GM19397 (cell line): ENCODE results near the gene SMURF1.

Experiments used
- ATAC-seq: cut with Tn5 transposase; IDR thresholded peaks from one replicate; pipeline ENCODE4 v1.9.1; 2021; ENCODE audit warnings: mild to moderate bottlenecking, moderate library complexity; ENCODE audit not compliant: unreplicated experiment

SMURF1 gene

GRCh38 chr7:99010281-99010680 lies 133.6 kb downstream of the SMURF1 start:
- ATAC-seq = no peak

DNA sequence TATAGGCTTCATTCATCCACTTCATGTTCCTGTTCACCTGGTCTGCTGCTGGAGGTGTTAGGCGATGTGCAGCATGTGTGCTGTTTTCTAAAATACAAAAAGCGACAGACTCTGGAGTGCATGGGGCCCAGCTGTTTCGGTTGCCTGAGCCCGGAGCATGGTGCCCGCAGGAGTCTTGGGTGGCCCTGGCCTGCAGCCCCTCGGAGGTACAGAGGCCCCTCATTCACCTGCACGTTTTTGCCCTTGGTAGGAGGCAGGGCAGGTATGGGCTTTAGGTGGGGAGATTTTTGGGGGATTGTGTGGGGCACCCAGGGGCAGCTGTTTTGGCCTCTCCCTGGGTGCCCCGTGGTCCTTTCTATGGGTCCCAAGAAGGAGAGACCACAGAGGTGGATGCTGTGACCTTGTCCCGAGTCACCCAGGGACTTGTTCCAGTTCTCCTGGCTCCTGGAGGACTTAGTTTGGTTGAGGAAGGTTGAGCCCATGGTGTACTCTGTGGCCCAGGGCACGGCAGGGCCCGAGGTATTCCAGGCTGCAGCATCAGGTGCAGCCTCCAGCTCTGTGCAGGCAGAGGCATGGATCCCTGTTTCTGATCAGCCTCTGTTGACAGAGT lies 134.9 kb downstream of the SMURF1 start:
- no peak for ATAC-seq

GRCh38 chr7:99008181-99008631 lies 135.7 kb downstream of the SMURF1 start:
- no peak for ATAC-seq

DNA sequence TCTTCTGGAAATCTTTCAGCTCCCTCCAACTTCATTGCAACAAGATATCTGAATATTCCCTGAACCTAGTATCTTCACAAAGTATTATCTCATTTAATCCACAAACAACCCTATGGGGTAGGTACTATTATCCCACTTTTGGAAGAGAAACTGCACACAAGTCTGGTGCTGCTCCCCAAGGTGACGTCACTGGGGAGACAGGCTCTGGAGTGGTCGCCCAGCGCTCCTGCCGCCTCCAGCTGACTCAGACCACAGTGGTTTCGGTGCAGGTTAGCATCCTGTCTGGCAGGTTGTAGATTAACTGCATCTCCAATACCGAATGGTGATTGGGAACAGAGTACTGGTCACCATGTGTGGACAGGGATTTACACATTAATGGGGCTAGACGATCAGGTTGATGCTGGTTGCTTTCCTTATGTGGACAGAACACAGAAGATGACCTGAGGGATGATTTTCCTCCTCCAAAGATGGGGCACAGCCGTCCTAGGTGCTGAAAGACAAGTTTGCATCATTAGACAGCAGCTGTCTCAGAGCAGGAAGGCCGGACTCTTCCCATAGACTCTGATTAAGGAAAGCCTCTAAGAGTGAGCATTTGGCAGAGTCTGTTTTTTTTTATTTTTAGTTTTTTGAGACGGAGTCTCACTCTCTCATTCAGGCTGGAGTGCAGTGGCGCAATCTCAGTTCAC lies 137.0 kb downstream of the SMURF1 start:
- no peak for ATAC-seq

DNA sequence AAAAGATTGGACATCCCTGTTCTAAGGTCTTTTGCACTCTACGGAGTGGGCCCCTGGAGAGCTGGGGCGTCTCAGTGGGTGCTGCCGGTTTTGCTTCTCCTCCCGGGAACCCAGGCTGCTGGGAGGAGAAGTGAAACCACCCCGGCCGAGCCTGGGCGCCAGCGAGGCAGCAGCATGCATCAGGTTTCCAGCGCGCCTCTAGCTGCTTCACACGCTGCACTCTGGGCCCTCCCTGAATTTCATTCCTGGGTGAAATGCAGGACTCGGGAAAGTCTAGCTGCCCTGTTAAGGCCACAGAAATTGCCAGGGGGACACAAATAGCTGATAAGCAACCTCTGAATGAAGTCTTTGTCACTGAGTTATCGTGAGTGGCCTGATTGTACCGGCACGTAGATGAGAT lies 138.1 kb downstream of the SMURF1 start:
- no peak for ATAC-seq

GRCh38 chr7:99004781-99005500 lies 139.0 kb downstream of the SMURF1 start:
- no peak for ATAC-seq

GRCh38 chr7:99004216-99004615 lies 139.7 kb downstream of the SMURF1 start:
- ATAC-seq = no peak

DNA sequence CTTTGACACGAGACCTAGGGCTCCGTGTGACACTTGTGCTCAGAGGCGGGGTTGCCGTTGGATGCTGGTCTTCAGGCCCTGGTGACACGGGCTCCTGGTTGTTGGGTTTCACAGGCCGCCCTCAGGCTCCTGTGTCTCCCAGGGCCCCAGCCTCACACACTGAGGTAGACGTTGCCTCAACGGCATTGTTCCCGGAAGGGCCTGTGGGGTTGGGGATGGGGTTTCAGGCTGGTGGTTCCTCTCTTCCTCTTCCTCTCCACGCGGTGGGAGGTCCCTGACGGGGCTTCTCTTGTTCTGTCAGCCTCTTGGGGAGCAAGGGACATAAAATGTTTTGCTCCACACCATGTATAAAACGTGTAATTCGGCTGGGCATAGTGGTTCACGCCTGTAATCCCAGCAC lies 140.5 kb downstream of the SMURF1 start:
- ATAC-seq = no peak

GRCh38 chr7:99002827-99003212 lies 141.1 kb downstream of the SMURF1 start:
- no peak for ATAC-seq

DNA sequence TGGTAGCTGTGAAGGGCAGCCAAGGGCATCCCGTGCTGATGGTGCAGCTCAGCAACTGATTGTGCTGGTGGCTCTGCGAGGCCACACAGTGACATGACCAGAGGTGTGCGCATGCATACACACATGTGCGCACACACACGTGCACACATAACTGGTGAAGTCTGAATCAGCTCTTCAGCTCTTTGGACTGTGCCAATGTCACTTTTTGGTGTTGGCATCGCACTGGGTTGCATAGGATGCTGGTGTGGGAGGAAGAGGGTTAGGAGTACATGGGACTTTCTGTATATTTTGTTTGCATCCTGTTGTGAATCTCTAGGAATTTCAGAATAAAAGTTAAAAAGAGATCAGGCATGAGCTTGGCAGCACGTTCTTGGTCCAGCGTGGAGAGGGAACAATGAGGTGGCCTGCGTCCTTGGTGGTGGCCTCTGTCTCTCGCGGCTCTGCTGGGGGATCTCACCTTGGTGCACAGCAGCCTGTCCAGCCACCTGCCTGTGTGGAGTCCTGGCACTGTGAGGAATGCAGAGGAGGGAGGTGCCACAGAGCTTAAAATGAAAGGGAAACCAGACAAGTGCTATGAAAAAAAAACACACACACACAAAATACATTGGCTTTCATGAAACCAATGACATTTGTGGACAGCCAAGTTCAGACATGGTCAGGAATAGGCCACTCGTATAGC lies 141.6 kb downstream of the SMURF1 start:
- no peak for ATAC-seq

DNA sequence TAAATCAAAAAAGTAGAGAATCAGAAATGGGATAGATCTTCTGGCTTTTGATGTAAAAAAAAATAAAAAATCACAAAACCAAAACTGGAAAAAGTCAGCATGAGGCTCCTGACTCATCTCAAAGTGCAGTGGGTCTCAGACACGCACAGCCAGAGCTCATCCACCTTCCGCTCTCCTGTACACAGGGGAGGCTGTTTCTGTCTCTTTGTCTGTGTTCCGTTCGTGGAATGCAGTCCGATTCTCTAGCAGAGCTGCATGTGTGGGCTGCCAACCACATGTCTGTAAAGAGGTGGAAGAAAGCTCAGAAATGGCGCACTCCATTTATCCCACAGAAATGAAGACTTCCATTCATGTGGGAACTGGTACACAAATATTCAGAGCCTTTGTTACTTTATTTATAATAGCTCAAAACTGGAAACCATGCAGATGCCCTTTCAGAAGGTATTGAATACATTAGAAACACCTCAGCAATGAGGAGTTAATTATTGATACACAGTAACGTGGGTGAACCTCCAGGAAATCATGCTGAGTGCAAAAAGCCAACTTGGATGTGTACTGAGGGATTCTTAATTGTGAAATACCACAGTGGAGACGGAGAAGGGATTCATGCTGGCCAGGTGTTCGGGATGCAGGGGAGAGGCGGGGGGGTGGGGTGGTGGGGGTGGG lies 142.3 kb downstream of the SMURF1 start:
- no peak for ATAC-seq

DNA sequence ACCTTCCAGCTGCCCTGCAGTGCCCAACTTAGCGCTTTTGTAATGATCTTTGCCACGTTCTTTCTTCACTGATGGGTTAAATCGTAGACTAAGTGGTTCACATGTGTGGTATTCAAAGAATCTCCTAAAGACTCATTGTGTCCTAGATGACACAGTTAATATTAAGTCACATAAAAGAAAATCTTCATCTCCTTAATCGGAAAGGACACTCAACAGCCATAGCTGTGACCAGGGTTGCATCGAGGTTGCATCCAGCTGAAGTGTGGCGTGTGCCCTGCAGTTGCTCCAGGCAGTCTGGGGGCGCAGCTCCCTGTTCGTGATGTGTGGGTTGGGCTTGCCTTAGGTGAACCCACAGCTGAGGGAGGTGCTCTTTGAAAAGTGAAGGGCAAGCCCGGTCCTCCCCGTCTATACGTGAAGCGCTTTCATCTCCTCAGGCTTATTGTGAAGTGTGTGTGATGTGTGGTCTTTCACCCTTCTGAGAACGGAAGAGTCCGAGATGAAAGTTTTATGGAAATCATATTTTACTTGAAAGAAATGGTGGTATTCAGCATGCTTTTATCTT lies 142.9 kb downstream of the SMURF1 start:
- no peak for ATAC-seq

DNA sequence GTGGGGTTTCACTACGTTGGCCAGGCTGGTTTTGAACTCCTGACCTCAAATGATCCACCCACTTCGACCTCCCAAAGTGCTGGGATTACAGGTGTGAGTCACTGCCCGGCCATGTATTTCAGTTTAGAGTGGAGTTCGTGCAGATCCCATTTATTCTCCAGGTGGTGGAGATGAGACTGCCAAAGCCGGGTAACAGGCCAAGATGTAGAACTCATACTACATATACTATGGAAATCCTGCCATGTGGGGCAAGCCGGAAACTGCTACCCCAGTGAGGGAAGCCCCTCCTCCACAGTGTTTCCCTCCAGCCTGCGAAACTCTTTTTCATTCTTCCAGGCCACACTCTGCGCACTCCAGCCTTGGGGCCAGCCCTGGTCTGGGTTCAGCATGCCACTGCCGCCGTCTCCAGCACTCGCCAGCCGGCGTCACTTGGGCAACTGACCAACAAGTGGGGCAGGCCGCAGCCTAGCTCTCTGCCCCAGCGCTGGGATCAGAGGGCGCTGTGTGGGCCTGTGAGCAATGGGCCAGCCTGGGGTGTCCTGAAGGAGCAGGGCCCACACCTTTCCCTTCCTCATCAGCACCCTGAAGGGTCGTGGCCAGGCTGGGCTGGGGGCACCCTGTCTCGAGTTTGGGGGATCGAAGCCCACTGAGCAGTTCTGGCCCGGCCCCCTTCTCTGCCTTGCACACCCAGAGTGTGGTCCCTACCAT lies 143.6 kb downstream of the SMURF1 start:
- ATAC-seq = no peak

DNA sequence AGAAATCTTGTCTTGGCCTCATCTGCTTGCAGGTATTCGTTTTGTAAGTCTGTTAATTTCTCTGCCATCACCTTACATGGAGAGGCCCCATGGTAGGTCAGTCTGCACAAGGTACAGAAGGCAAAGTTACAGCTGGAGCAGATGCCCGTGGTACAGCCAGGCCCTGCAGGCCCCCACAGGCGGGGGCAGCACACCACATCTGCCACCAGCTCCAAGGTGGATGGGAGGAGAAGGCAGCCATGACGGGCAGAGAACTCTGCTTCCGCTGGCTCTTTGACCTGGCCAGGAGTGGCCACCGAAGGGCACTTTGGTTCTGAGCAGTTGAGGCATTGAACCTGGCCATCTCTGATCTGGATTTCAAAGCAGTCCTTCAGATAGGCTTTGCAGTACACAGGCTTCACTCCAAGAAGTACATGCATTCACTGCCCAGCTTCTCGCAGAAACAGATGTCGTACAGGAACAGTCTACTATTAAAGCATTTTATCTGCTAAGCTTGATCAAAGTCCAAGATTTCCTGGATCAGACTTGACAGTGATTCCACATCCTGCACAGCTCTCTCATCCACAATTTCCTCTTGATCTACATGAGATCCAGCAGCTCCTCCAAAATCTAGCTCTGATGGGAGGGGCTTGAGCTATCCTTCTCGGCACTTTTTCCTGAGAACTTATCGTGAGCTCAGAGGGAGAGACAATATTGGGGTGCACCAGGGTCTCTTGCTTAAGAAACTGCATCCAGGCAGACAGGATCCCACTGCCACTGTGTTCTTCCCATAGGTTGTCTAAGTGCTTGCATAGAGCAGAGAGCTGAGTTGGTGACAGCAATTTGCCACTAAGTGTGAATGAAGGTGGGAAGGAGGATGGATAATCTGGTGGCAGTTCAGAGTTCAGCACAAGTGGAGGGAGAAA lies 144.8 kb downstream of the SMURF1 start:
- no peak for ATAC-seq

DNA sequence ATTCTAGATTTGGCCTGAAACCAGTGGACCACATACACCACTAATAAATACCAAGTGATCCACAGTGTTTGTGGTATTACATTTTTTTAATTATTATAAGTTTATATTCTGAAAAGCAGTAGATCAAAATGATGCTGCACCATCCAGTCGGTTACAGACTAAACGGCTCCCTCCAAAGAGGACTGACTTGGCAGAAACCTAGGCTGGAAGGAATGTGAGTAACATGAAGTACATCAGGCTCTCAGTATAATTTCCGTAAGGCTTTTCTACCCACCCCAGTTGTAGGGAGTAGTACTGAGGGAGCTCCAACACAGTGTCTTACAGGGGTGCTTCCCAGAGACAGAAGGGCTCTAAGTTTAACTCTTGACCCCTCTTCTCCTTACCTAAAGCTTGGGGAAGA lies 146.1 kb downstream of the SMURF1 start:
- no peak for ATAC-seq

GRCh38 chr7:98996150-98996552 lies 147.8 kb downstream of the SMURF1 start:
- no peak for ATAC-seq

DNA sequence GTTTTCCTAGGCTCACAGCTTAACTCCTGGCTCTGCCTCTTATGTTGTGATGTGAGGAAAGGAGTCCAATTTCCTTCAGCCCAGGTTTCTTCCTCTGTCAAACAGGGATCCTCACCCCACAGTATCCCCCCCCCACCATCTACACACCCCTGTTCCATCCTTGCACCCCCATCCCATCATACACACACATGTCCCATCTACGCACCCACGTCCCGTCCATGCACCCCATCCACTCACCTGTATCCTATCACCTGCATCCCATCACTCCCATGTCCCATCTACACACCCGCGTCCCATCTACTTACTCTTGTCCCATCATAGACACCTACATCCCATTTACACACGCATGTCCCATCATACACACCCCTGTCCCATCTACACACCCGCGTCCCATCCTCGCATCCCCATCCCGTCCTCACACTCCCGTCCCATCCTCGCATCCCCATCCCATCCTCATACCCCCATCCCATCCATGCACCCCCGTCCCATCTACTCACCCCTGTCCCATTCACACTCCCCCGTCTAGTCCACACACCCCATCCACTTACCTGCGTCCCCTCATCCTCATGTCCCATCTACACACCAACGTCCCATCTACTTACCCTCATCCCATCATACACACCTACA lies 148.3 kb downstream of the SMURF1 start:
- no peak for ATAC-seq

DNA sequence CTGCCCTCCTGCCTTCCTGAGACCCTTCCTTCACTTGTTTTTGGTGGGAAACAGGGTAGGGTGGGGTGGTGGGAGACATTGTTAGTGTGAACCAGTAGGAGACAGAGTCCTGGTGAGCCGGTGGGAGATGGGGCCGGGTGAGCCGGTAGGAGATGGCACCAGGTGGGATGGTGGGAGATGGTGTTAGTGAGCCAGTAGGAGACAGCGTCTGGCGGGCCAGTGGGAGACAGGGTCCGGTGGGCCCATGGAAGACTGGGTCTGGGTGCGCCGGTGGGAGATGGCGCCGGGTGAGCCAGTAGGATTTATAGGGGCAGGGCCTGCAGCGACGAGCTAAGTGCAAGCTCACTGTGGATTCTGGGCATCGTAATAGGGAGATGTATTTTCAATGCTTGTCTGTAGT lies 148.8 kb downstream of the SMURF1 start:
- no peak for ATAC-seq
